Embryonic facial prominence (tissue), 1 donor: ENCODE measurements around the gene PCTP.

ENCODE experiments used
- DNase-seq: peaks from one replicate; pipeline ENCODE4 v3.0.0-alpha.2; 2016; ENCODE audit errors: extremely low spot score

The PCTP gene

GRCh38 chr17:55794725-55795482 is 44.1 kb downstream of the PCTP start:
- no peak for DNase-seq

- no peak for DNase-seq
Measured at GRCh38 chr17:55806745-55807495, 56.1 kb downstream of the PCTP start.

- no peak for DNase-seq
Measured at GRCh38 chr17:55811536-55811935, 60.7 kb downstream of the PCTP start.

GRCh38 chr17:55812323-55812722 is 61.5 kb downstream of the PCTP start:
- no peak for DNase-seq

GRCh38 chr17:55813944-55814343 is 63.1 kb downstream of the PCTP start:
- no peak for DNase-seq

GRCh38 chr17:55814377-55814776 is 63.5 kb downstream of the PCTP start:
- no peak for DNase-seq

- DNase-seq = peak; percentile 9
Measured at GRCh38 chr17:55816532-55817396, 65.9 kb downstream of the PCTP start.

- no peak for DNase-seq
Measured at GRCh38 chr17:55817397-55817709, 66.5 kb downstream of the PCTP start.

GRCh38 chr17:55818026-55818425 is 67.2 kb downstream of the PCTP start:
- no peak for DNase-seq

- DNase-seq = no peak
Measured at GRCh38 chr17:55818451-55819375, 67.9 kb downstream of the PCTP start.

GRCh38 chr17:55820675-55821074 is 69.8 kb downstream of the PCTP start:
- no peak for DNase-seq

- DNase-seq = no peak
Measured at GRCh38 chr17:55822028-55822427, 71.2 kb downstream of the PCTP start.

GRCh38 chr17:55825213-55825612 is 74.4 kb downstream of the PCTP start:
- no peak for DNase-seq
